Placental epithelial cell (primary cell): Measurements from ENCODE around the gene CTDSP2. TPM values are rescaled to one million over a fixed set of nuclear protein-coding genes. Genes with fewer than 3 reads are reported as not detected.

ENCODE experiments used
- small RNA-seq: library from RNA; depleted of rRNA; stranded (forward); fragments of <200 nt; gene quantifications from one replicate; pipeline ENCODE3, GENCODE V24; 2012
- total RNA-seq: library from RNA; depleted of rRNA; stranded (reverse); fragments of >200 nt; gene quantifications from 2 replicates; pipeline ENCODE4 v1.2.3, GENCODE V29; 2012

Gene CTDSP2, protein sequence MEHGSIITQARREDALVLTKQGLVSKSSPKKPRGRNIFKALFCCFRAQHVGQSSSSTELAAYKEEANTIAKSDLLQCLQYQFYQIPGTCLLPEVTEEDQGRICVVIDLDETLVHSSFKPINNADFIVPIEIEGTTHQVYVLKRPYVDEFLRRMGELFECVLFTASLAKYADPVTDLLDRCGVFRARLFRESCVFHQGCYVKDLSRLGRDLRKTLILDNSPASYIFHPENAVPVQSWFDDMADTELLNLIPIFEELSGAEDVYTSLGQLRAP
- 51.9 and 76.6 TPM in 2 replicates for total RNA-seq

GRCh38 chr12:57846577-57847319, at the start of gene CTDSP2:
CTDSP2 (minus strand) TSS chr12:57846729; CDS start chr12:57846435, 294 bp downstream.

DNA sequence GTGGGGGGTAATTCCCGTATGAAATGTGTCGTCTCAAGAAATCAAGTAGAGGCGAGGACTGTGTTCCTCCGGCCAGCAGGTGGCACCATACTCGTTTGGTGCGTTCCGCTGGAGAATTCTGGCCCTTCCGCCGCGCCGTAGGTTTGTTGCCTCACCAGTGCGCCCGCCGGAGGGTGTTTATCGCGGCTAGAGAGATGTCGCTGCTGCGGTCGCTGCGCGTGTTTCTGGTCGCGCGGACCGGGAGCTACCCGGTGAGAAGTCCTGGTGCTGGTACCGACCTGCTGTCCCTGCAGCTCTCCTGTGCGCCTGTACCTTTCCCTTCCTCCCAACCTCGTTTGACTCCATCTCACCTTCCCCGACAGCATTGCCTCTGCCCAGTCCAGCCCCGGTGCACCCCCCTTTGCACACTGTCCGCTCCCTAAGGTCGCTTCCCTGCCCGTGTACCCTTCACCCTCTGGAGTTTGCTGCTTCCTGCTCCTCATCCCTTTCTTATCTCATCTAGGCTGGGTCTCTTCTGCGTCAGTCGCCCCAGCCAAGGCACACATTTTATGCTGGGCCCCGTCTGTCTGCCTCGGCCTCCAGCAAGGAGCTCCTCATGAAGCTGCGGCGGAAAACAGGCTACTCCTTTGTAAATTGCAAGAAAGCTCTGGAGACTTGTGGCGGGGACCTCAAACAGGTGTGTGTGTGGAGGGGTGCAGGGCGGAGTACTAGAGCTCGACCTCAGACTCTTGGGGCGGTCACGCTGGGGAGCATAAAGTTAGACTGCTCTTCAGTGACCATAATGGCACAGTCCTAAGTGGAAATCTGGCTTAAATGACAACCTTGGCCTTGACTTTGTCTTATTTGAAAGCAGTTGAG, 63.7 kb downstream of the CTDSP2 start, which contains the start of gene TSFM:
TSFM (plus strand) TSS at position 180 of the 858 bp plus-strand sequence; CDS start at position 195, 15 bp downstream.

DNA sequence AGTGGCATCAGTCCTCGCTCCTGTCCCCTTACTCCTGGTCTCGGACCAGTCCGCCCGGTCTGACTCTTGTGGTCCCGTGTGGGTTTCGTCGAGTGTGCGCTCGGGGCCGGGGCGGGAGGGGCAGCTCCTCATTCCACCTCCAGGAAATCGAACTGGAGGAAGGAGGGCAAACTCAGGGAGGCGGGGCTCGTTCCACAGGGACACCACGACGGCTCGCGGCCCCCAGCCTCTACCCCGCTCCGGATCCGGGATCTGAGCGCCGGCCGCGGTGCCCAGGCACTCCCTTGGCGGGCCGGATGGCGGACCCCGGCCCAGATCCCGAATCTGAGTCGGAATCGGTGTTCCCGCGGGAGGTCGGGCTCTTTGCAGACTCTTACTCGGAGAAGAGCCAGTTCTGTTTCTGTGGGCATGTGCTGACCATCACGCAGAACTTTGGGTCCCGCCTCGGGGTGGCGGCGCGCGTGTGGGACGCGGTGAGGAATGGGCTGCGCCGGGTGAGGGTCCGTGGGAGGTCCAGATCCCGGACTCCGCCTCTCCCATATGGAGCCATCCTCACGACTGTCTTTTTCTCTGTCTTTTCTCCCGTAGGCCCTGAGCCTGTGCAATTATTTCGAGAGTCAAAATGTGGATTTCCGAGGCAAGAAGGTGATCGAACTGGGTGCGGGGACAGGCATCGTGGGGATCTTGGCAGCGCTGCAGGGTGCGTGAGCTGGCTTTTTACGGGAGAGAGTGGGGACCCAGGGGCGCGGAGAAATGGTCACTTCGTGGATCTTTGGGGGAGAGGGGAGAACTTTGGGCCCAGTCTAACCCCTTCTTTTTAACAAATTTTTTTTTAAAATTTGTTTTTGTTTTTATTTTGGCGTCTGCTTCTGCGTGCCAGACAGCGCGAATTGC, 73.9 kb downstream of the CTDSP2 start, which contains the start of gene EEF1AKMT3:
EEF1AKMT3 (plus strand) TSS at position 186 of the 894 bp plus-strand sequence; CDS start at position 297, 111 bp downstream.

GRCh38 chr12:57771873-57772428, 74.6 kb downstream of the CTDSP2 start, which contains the start of gene METTL1:
METTL1 (minus strand) TSS chr12:57772105; CDS start chr12:57772083, 22 bp downstream.

Small RNAs within 50 kb of the gene (small RNA-seq; reads per million reads assigned to genes)
- 1.4 reads per million, percentile 67 among the genes with 10 or more reads in this experiment for gene MIR26A2
- not detected for gene RNU6-1083P

Other genes starting within 250 kb of the CTDSP2 start
- 16.1 and 20.0 TPM in 2 replicates for gene DTX3, start 241.9 kb downstream of the CTDSP2 start, total RNA-seq
- gene ARHGEF25, start 235.3 kb downstream of the CTDSP2 start, total RNA-seq = 6.0 and 22.4 TPM in 2 replicates
- 0.22 and 0.39 TPM in 2 replicates for gene B4GALNT1, start 213.5 kb downstream of the CTDSP2 start, total RNA-seq
- gene OS9, start 152.6 kb downstream of the CTDSP2 start, total RNA-seq = 214 and 236 TPM in 2 replicates
- gene AGAP2, start 108.0 kb downstream of the CTDSP2 start, total RNA-seq = 0.33 and 0.39 TPM in 2 replicates
- 51.8 and 80.0 TPM in 2 replicates for gene TSPAN31, start 101.7 kb downstream of the CTDSP2 start, total RNA-seq
- gene CDK4, start 94.4 kb downstream of the CTDSP2 start, total RNA-seq = 150 and 200 TPM in 2 replicates
- gene MARCHF9, start 91.6 kb downstream of the CTDSP2 start, total RNA-seq = 1.8 and 2.0 TPM in 2 replicates
- gene CYP27B1, start 79.7 kb downstream of the CTDSP2 start, total RNA-seq = 2.9 and 3.9 TPM in 2 replicates
- 4.7 and 6.6 TPM in 2 replicates for gene METTL1, start 74.6 kb downstream of the CTDSP2 start, total RNA-seq
- 6.3 and 6.6 TPM in 2 replicates for gene EEF1AKMT3, start 74.1 kb downstream of the CTDSP2 start, total RNA-seq
- 10.6 and 12.3 TPM in 2 replicates for gene TSFM, start 63.9 kb downstream of the CTDSP2 start, total RNA-seq
- 1.1 and 2.7 TPM in 2 replicates for gene AVIL, start 28.0 kb downstream of the CTDSP2 start, total RNA-seq
- 3.9 and 9.1 TPM in 2 replicates for gene ATP23, start 94.8 kb upstream of the CTDSP2 start, total RNA-seq